ENCODE measurements around the gene CCDC136. TPM values are rescaled to one million over a fixed set of nuclear protein-coding genes. Genes with fewer than 3 reads are reported as not detected.

Gene CCDC136
- total RNA-seq, 1 donor from 2014 or later: 2.7 TPM

- no peak for DNase-seq (ENCODE audit: low read depth, low spot score)
Measured at GRCh38 chr7:128844777-128845311, 53.1 kb downstream of the CCDC136 start.

- no peak for DNase-seq (ENCODE audit: low read depth, low spot score)
Measured at GRCh38 chr7:128845475-128845874, 53.7 kb downstream of the CCDC136 start.

GRCh38 chr7:128845987-128846386, 54.2 kb downstream of the CCDC136 start:
- no peak for DNase-seq (ENCODE audit: low read depth, low spot score)

- DNase-seq (ENCODE audit: low read depth, low spot score): no peak
Measured at GRCh38 chr7:128846781-128847444, 55.1 kb downstream of the CCDC136 start.

GRCh38 chr7:128847721-128848211, 56.0 kb downstream of the CCDC136 start:
- DNase-seq (ENCODE audit: low read depth, low spot score): no peak

- no peak for DNase-seq (ENCODE audit: low read depth, low spot score)
Measured at GRCh38 chr7:128848289-128849155, 56.8 kb downstream of the CCDC136 start.

- no peak for DNase-seq (ENCODE audit: low read depth, low spot score)
Measured at GRCh38 chr7:128849156-128849515, 57.4 kb downstream of the CCDC136 start.

- DNase-seq (ENCODE audit: low read depth, low spot score): no peak
Measured at GRCh38 chr7:128849804-128850490, 58.2 kb downstream of the CCDC136 start.

GRCh38 chr7:128852537-128853254, 60.9 kb downstream of the CCDC136 start:
- DNase-seq (ENCODE audit: low read depth, low spot score): no peak

GRCh38 chr7:128853799-128854198, 62.0 kb downstream of the CCDC136 start:
- no peak for DNase-seq (ENCODE audit: low read depth, low spot score)

GRCh38 chr7:128854396-128854795, 62.6 kb downstream of the CCDC136 start:
- no peak for DNase-seq (ENCODE audit: low read depth, low spot score)

GRCh38 chr7:128855559-128855958, 63.8 kb downstream of the CCDC136 start:
- no peak for DNase-seq (ENCODE audit: low read depth, low spot score)

GRCh38 chr7:128856001-128856718, 64.4 kb downstream of the CCDC136 start:
- no peak for DNase-seq (ENCODE audit: low read depth, low spot score)

- DNase-seq (ENCODE audit: low read depth, low spot score): no peak
Measured at GRCh38 chr7:128858380-128859231, 66.8 kb downstream of the CCDC136 start.

GRCh38 chr7:128859232-128860157, 67.7 kb downstream of the CCDC136 start:
- no peak for DNase-seq (ENCODE audit: low read depth, low spot score)

GRCh38 chr7:128860158-128861073, 68.6 kb downstream of the CCDC136 start:
- DNase-seq (ENCODE audit: low read depth, low spot score): no peak

- no peak for DNase-seq (ENCODE audit: low read depth, low spot score)
Measured at GRCh38 chr7:128861957-128862570, 70.3 kb downstream of the CCDC136 start.

All from pulmonary artery endothelial cell (primary cell).